ENCODE measurements around the gene POM121L12.

The POM121L12 gene

DNA sequence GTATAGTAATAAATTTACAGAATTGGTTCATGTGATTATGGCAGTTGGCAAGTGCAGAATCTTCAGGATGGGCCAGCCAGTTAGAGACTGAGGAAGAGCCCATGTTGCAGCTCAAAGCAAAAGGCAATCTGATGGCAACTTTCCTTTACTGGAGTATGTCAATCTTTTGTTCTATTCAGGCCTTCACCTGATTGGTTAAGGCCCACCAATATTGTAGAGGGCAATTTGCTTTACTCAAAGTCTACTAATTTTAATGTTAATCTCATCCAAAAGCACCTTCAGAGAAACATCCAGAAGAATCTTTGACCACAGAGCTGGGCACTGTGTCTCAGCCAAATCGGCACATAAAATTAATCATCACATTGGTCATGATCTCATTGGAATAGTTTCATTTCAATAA is 20.0 kb upstream of the POM121L12 start:
- H2BK15ac ChIP-seq (ENCODE audit: low read depth, poor library complexity, severe bottlenecking) = no peak overlapping the region
- no peak overlapping the region for H3K4me2 ChIP-seq (ENCODE audit: low read length, poor library complexity, severe bottlenecking)
- no peak overlapping the region for H4K8ac ChIP-seq (ENCODE audit: low read length)
- no peak overlapping the region for H3K18ac ChIP-seq (ENCODE audit: low read depth in 1 of 2, low read length in 2 of 2)
- H3K9me3 ChIP-seq (ENCODE audit: control insufficient read depth, low read length) = peaks cover 17% of the 10 kb centered on the region
- 96% methylated on average over 1 of the region's 1 CpG for WGBS
- H2BK12ac ChIP-seq (ENCODE audit: low read length in 2 of 2) = no peak overlapping the region
- H2BK120ac ChIP-seq (ENCODE audit: low read depth, low read length) = no peak overlapping the region
- H3K27me3 ChIP-seq (ENCODE audit: control insufficient read depth in 1 of 2, insufficient read depth in 1 of 2, low read length in 2 of 2) = no peaks in the 10 kb centered on the region
- no peak for DNase-seq
- H4K91ac ChIP-seq (ENCODE audit: low read length) = no peak overlapping the region
- H3K27ac ChIP-seq (ENCODE audit: low read length, poor library complexity, severe bottlenecking) = no peak overlapping the region
- no peak overlapping the region for H3K4ac ChIP-seq (ENCODE audit: low read depth in 1 of 2, low read length in 2 of 2)
- no peaks in the 10 kb centered on the region for H3K79me1 ChIP-seq (replicated peaks; ENCODE audit: low read length, poor library complexity, severe bottlenecking)
- H2AK5ac ChIP-seq (ENCODE audit: low read length, severe bottlenecking) = no peak overlapping the region
- H3K4me3 ChIP-seq (ENCODE audit: insufficient read depth in 1 of 2, low read depth in 1 of 2, low read length in 2 of 2) = no peak overlapping the region
- H3K36me3 ChIP-seq (ENCODE audit: control insufficient read depth in 1 of 2, insufficient read depth in 2 of 2, low read depth in 1 of 2, low read length in 2 of 2) = no peaks in the 10 kb centered on the region
- H3K14ac ChIP-seq (ENCODE audit: low read length in 2 of 2) = no peak overlapping the region
- H3K9ac ChIP-seq (ENCODE audit: low read length) = no peak overlapping the region
- H3K4me1 ChIP-seq (ENCODE audit: control insufficient read depth, insufficient read depth, low read depth, low read length) = no peaks in the 10 kb centered on the region
- no peak overlapping the region for H2BK5ac ChIP-seq (ENCODE audit: low read depth, low read length, poor library complexity, severe bottlenecking)
- no peak overlapping the region for H3K23ac ChIP-seq (ENCODE audit: low read length in 2 of 2)
- no peak overlapping the region for H2AFZ ChIP-seq (ENCODE audit: low read depth, low read length)

DNA sequence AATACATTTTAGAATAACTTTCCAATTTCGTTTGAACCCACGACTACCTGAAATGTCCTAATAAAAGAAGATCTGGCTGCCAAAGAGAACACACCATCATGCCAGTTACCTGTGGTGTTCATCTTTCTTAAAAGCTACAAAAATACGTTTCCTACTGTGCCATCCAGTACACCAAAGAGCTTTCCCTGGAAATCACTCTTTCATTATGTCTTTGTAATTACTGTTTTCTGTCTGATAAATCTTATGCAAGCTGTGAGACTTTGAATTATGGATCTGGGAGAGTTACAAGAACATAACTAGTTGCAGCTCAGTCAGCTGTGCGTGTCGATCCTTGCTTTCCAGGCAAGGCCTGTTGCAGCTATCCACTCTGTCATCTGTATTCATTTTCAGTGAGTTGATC is 12.5 kb upstream of the POM121L12 start:
- Histone ChIP-seq H3K14ac (ENCODE audit: low read length in 2 of 2) (no peak overlapping the region), H3K4me1 (ENCODE audit: control insufficient read depth, insufficient read depth, low read depth, low read length) (no peaks in the 10 kb centered on the region), H3K79me1 (replicated peaks; ENCODE audit: low read length, poor library complexity, severe bottlenecking) (no peaks in the 10 kb centered on the region), H2AK5ac (ENCODE audit: low read length, severe bottlenecking) (no peak overlapping the region), H4K91ac (ENCODE audit: low read length) (no peak overlapping the region), H3K18ac (ENCODE audit: low read depth in 1 of 2, low read length in 2 of 2) (no peak overlapping the region), H2BK12ac (ENCODE audit: low read length in 2 of 2) (no peak overlapping the region), H3K36me3 (ENCODE audit: control insufficient read depth in 1 of 2, insufficient read depth in 2 of 2, low read depth in 1 of 2, low read length in 2 of 2) (no peaks in the 10 kb centered on the region), H2AFZ (ENCODE audit: low read depth, low read length) (no peak overlapping the region), H3K27me3 (ENCODE audit: control insufficient read depth in 1 of 2, insufficient read depth in 1 of 2, low read length in 2 of 2) (no peaks in the 10 kb centered on the region), H3K9me3 (ENCODE audit: control insufficient read depth, low read length) (peaks cover 3% of the 10 kb centered on the region), H2BK120ac (ENCODE audit: low read depth, low read length) (no peak overlapping the region), H3K9ac (ENCODE audit: low read length) (no peak overlapping the region), H4K8ac (ENCODE audit: low read length) (no peak overlapping the region), H2BK5ac (ENCODE audit: low read depth, low read length, poor library complexity, severe bottlenecking) (no peak overlapping the region), H3K27ac (ENCODE audit: low read length, poor library complexity, severe bottlenecking) (no peak overlapping the region), H3K4me3 (ENCODE audit: insufficient read depth in 1 of 2, low read depth in 1 of 2, low read length in 2 of 2) (no peak overlapping the region), H3K4ac (ENCODE audit: low read depth in 1 of 2, low read length in 2 of 2) (no peak overlapping the region), H3K4me2 (ENCODE audit: low read length, poor library complexity, severe bottlenecking) (no peak overlapping the region), H2BK15ac (ENCODE audit: low read depth, poor library complexity, severe bottlenecking) (no peak overlapping the region), H3K23ac (ENCODE audit: low read length in 2 of 2) (no peak overlapping the region)
- WGBS = 96% methylated on average over 4 of the region's 5 CpGs
- DNase-seq = no peak

DNA sequence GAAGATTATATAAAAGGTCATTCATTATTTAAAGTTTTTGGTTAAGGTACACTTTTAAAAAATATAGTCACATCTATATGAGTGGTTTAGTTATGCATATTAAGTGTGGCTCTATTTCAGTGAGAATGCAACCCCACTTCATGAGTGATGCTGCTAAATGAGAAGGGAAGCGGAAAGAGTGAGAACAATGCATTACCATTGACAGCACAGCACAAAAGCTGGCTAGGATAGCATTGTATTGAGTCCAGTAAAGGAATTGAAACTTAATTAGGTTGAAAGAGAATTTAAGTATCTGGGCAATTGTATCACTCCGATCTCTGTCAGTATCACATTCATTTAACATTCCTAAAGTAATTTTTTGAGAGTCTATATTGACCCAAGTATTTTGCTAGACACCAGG is 13.2 kb downstream of the POM121L12 start:
- 85% methylated on average over 1 of the region's 2 CpGs for WGBS
- no peak overlapping the region for H2BK15ac ChIP-seq (ENCODE audit: low read depth, poor library complexity, severe bottlenecking)
- H2AK5ac ChIP-seq (ENCODE audit: low read length, severe bottlenecking) = no peak overlapping the region
- no peaks in the 10 kb centered on the region for H3K36me3 ChIP-seq (ENCODE audit: control insufficient read depth in 1 of 2, insufficient read depth in 2 of 2, low read depth in 1 of 2, low read length in 2 of 2)
- H4K8ac ChIP-seq (ENCODE audit: low read length) = no peak overlapping the region
- H3K23ac ChIP-seq (ENCODE audit: low read length in 2 of 2) = no peak overlapping the region
- no peak overlapping the region for H3K27ac ChIP-seq (ENCODE audit: low read length, poor library complexity, severe bottlenecking)
- H2BK12ac ChIP-seq (ENCODE audit: low read length in 2 of 2) = no peak overlapping the region
- no peak overlapping the region for H3K4me3 ChIP-seq (ENCODE audit: insufficient read depth in 1 of 2, low read depth in 1 of 2, low read length in 2 of 2)
- peaks cover 2% of the 10 kb centered on the region for H3K9me3 ChIP-seq (ENCODE audit: control insufficient read depth, low read length)
- H3K4ac ChIP-seq (ENCODE audit: low read depth in 1 of 2, low read length in 2 of 2) = no peak overlapping the region
- no peak overlapping the region for H2BK5ac ChIP-seq (ENCODE audit: low read depth, low read length, poor library complexity, severe bottlenecking)
- H3K9ac ChIP-seq (ENCODE audit: low read length) = no peak overlapping the region
- H2BK120ac ChIP-seq (ENCODE audit: low read depth, low read length) = no peak overlapping the region
- no peak overlapping the region for H2AFZ ChIP-seq (ENCODE audit: low read depth, low read length)
- H3K4me2 ChIP-seq (ENCODE audit: low read length, poor library complexity, severe bottlenecking) = no peak overlapping the region
- H4K91ac ChIP-seq (ENCODE audit: low read length) = no peak overlapping the region
- H3K27me3 ChIP-seq (ENCODE audit: control insufficient read depth in 1 of 2, insufficient read depth in 1 of 2, low read length in 2 of 2) = no peaks in the 10 kb centered on the region
- H3K79me1 ChIP-seq (replicated peaks; ENCODE audit: low read length, poor library complexity, severe bottlenecking) = no peaks in the 10 kb centered on the region
- no peaks in the 10 kb centered on the region for H3K4me1 ChIP-seq (ENCODE audit: control insufficient read depth, insufficient read depth, low read depth, low read length)
- H3K18ac ChIP-seq (ENCODE audit: low read depth in 1 of 2, low read length in 2 of 2) = no peak overlapping the region
- DNase-seq = no peak
- no peak overlapping the region for H3K14ac ChIP-seq (ENCODE audit: low read length in 2 of 2)

DNA sequence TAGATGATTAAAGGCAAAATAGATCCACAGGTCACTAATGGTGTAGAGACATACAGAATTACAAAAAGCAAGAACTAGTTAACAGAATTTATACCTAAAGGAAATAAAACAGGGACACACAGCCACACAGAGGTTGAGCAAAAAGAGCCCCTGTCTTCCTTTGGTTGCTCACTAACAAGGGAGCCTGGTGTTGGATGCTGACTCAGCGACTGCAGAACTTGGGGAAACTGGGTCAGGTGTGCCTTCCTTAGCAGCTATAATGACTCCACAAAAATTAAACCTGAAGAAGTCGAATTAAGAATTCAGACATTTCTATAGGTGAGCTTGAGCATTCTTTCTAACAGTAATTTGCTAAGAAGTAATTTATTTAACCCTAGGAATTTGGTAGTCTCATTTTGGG is 15.0 kb downstream of the POM121L12 start:
- Histone ChIP-seq H3K14ac (ENCODE audit: low read length in 2 of 2) (no peak overlapping the region), H2BK5ac (ENCODE audit: low read depth, low read length, poor library complexity, severe bottlenecking) (no peak overlapping the region), H3K4me1 (ENCODE audit: control insufficient read depth, insufficient read depth, low read depth, low read length) (no peaks in the 10 kb centered on the region), H3K79me1 (replicated peaks; ENCODE audit: low read length, poor library complexity, severe bottlenecking) (no peaks in the 10 kb centered on the region), H2BK120ac (ENCODE audit: low read depth, low read length) (no peak overlapping the region), H3K4ac (ENCODE audit: low read depth in 1 of 2, low read length in 2 of 2) (no peak overlapping the region), H2BK12ac (ENCODE audit: low read length in 2 of 2) (no peak overlapping the region), H2AFZ (ENCODE audit: low read depth, low read length) (no peak overlapping the region), H3K36me3 (ENCODE audit: control insufficient read depth in 1 of 2, insufficient read depth in 2 of 2, low read depth in 1 of 2, low read length in 2 of 2) (no peaks in the 10 kb centered on the region), H3K27ac (ENCODE audit: low read length, poor library complexity, severe bottlenecking) (no peak overlapping the region), H3K9ac (ENCODE audit: low read length) (no peak overlapping the region), H2BK15ac (ENCODE audit: low read depth, poor library complexity, severe bottlenecking) (no peak overlapping the region), H3K9me3 (ENCODE audit: control insufficient read depth, low read length) (no peaks in the 10 kb centered on the region), H3K23ac (ENCODE audit: low read length in 2 of 2) (no peak overlapping the region), H3K27me3 (ENCODE audit: control insufficient read depth in 1 of 2, insufficient read depth in 1 of 2, low read length in 2 of 2) (no peaks in the 10 kb centered on the region), H4K91ac (ENCODE audit: low read length) (no peak overlapping the region), H3K4me3 (ENCODE audit: insufficient read depth in 1 of 2, low read depth in 1 of 2, low read length in 2 of 2) (no peak overlapping the region), H4K8ac (ENCODE audit: low read length) (no peak overlapping the region), H3K18ac (ENCODE audit: low read depth in 1 of 2, low read length in 2 of 2) (no peak overlapping the region), H3K4me2 (ENCODE audit: low read length, poor library complexity, severe bottlenecking) (no peak overlapping the region), H2AK5ac (ENCODE audit: low read length, severe bottlenecking) (no peak overlapping the region)
- 83% methylated on average over 1 of the region's 2 CpGs for WGBS
- no peak for DNase-seq

All from mesenchymal stem cell (in vitro differentiated cells and primary cell).